HG03439 (cell line): ENCODE measurements around the gene GPR158.

Experiments
- ATAC-seq: cut with Tn5 transposase; IDR thresholded peaks from one replicate; pipeline ENCODE4 v1.9.1; 2021; ENCODE audit warnings: mild to moderate bottlenecking, moderate library complexity; ENCODE audit not compliant: unreplicated experiment

GPR158 gene

GRCh38 chr10:25498645-25499044, 323.8 kb downstream of the GPR158 start:
- no peak for ATAC-seq

- no peak for ATAC-seq
These were observed 327.1 kb downstream of the GPR158 start for GRCh38 chr10:25501912-25502311.

- no peak for ATAC-seq
These were observed 327.7 kb downstream of the GPR158 start for GRCh38 chr10:25502453-25502852.

- ATAC-seq: no peak
These were observed 329.5 kb downstream of the GPR158 start for GRCh38 chr10:25504306-25504705.

- ATAC-seq: no peak
These were observed 330.0 kb downstream of the GPR158 start for GRCh38 chr10:25504838-25505237.

- no peak for ATAC-seq
These were observed 330.7 kb downstream of the GPR158 start for GRCh38 chr10:25505466-25505865.

GRCh38 chr10:25506821-25507335, 332.1 kb downstream of the GPR158 start:
- ATAC-seq: no peak

GRCh38 chr10:25508112-25508815, 333.5 kb downstream of the GPR158 start:
- no peak for ATAC-seq

GRCh38 chr10:25509151-25509550, 334.4 kb downstream of the GPR158 start:
- ATAC-seq: no peak

GRCh38 chr10:25522294-25522693, 347.5 kb downstream of the GPR158 start:
- no peak for ATAC-seq

- ATAC-seq: no peak
These were observed 348.3 kb downstream of the GPR158 start for GRCh38 chr10:25522946-25523608.

- ATAC-seq: no peak
These were observed 355.5 kb downstream of the GPR158 start for GRCh38 chr10:25530306-25530705.

GRCh38 chr10:25531457-25532061, 356.8 kb downstream of the GPR158 start:
- no peak for ATAC-seq

GRCh38 chr10:25532213-25532612, 357.4 kb downstream of the GPR158 start:
- ATAC-seq: no peak

GRCh38 chr10:25536027-25536426, 361.2 kb downstream of the GPR158 start:
- no peak for ATAC-seq

GRCh38 chr10:25547382-25547781, 372.6 kb downstream of the GPR158 start:
- no peak for ATAC-seq

GRCh38 chr10:25552283-25552919, 377.6 kb downstream of the GPR158 start:
- no peak for ATAC-seq

GRCh38 chr10:25555865-25556264, 381.1 kb downstream of the GPR158 start:
- no peak for ATAC-seq

- no peak for ATAC-seq
These were observed 381.7 kb downstream of the GPR158 start for GRCh38 chr10:25556457-25556856.

GRCh38 chr10:25557136-25557535, 382.3 kb downstream of the GPR158 start:
- no peak for ATAC-seq

GRCh38 chr10:25561758-25562157, 387.0 kb downstream of the GPR158 start:
- no peak for ATAC-seq
